HL-60 (cell line): Measurements from ENCODE around the gene CTNNA3.

Experiments
- DNase-seq, 2 experiments: peaks; one replicate each; pipeline ENCODE4 v3.0.0-alpha.2; 2010 to 2020; ENCODE audit warnings: low read depth in 1 of 2, low spot score in 1 of 2
- H3K27ac ChIP-seq: fragments of 250-450 bp; sonication (Bioruptor Pico); replicated peaks from 2 replicates; pipeline ENCODE4 v1.5.1; 2020; ENCODE audit warnings: mild to moderate bottlenecking, moderate library complexity
- H3K27me3 ChIP-seq: fragments of 250-450 bp; sonication (Bioruptor Pico); 2 replicates; pipeline ENCODE4 v1.5.1; 2021; ENCODE audit warnings: mild to moderate bottlenecking, moderate library complexity; ENCODE audit not compliant: insufficient read depth, poor library complexity, severe bottlenecking
- H3K4me3 ChIP-seq: replicated peaks from 2 replicates; pipeline ENCODE4 v1.5.1; 2011; ENCODE audit warnings: mild to moderate bottlenecking, control low read depth, low read length; ENCODE audit not compliant: insufficient read depth
- CTCF ChIP-seq: IDR thresholded peaks from one replicate; pipeline ENCODE4 v1.5.1; 2011; ENCODE audit warnings: low read length, control low read depth, inconsistent platforms; ENCODE audit not compliant: insufficient read depth
- GABPA ChIP-seq: IDR thresholded peaks from 2 replicates; pipeline ENCODE4 v1.6.1; 2012; ENCODE audit warnings: low read depth
- POLR2AphosphoS5 ChIP-seq: IDR thresholded peaks from 2 replicates; pipeline ENCODE4 v1.6.1; 2012; ENCODE audit warnings: low read depth
- REST ChIP-seq: IDR thresholded peaks from 2 replicates; pipeline ENCODE4 v1.6.1; 2012; ENCODE audit warnings: low read depth; ENCODE audit not compliant: insufficient replicate concordance
- SPI1 ChIP-seq: IDR thresholded peaks from 2 replicates; pipeline ENCODE4 v1.6.1; 2012; ENCODE audit warnings: low read depth, mild to moderate bottlenecking, borderline replicate concordance

CTNNA3 gene

GRCh38 chr10:67005981-67006380 is 690.0 kb downstream of the CTNNA3 start:
- no peak for DNase-seq
- Histone ChIP-seq H3K27me3 (no peaks in the 10 kb centered on the region), H3K27ac (no peak overlapping the region)

GRCh38 chr10:67004690-67005089 is 691.3 kb downstream of the CTNNA3 start:
- Histone ChIP-seq H3K4me3 (no peak overlapping the region), H3K27ac (no peak overlapping the region), H3K27me3 (no peaks in the 10 kb centered on the region)
- DNase-seq: no peak
- TF ChIP-seq GABPA: no peak
- TF ChIP-seq REST: no peak
- TF ChIP-seq POLR2AphosphoS5: no peak
- TF ChIP-seq CTCF: no peak
- TF ChIP-seq SPI1: no peak

More at GRCh38 chr10:67005981-67006380, 690.0 kb downstream of the CTNNA3 start:
- H3K4me3 ChIP-seq: no peak overlapping the region
- no peak for TF ChIP-seq POLR2AphosphoS5
- TF ChIP-seq CTCF: no peak
- TF ChIP-seq GABPA: no peak
- TF ChIP-seq SPI1: no peak
- no peak for TF ChIP-seq REST

GRCh38 chr10:66999762-67000545 is 696.0 kb downstream of the CTNNA3 start:
- H3K4me3 ChIP-seq: no peak overlapping the region
- H3K27me3 ChIP-seq: no peaks in the 10 kb centered on the region
- TF ChIP-seq CTCF (no peak), REST (no peak), POLR2AphosphoS5 (no peak), GABPA (no peak), SPI1 (no peak)
- H3K27ac ChIP-seq: no peak overlapping the region
- DNase-seq: no peak
